Activated CD4-positive, alpha-beta T cell treated with anti-CD3 and anti-CD28 coated beads, Interleukin-2, amount 50 U/mL, for 1 hour (primary cell): Measurements from ENCODE around the gene HSPA2.

Source experiments
- DNase-seq: peaks from one replicate; pipeline ENCODE4 v3.0.0-alpha.2; 2020

The HSPA2 gene

DNA sequence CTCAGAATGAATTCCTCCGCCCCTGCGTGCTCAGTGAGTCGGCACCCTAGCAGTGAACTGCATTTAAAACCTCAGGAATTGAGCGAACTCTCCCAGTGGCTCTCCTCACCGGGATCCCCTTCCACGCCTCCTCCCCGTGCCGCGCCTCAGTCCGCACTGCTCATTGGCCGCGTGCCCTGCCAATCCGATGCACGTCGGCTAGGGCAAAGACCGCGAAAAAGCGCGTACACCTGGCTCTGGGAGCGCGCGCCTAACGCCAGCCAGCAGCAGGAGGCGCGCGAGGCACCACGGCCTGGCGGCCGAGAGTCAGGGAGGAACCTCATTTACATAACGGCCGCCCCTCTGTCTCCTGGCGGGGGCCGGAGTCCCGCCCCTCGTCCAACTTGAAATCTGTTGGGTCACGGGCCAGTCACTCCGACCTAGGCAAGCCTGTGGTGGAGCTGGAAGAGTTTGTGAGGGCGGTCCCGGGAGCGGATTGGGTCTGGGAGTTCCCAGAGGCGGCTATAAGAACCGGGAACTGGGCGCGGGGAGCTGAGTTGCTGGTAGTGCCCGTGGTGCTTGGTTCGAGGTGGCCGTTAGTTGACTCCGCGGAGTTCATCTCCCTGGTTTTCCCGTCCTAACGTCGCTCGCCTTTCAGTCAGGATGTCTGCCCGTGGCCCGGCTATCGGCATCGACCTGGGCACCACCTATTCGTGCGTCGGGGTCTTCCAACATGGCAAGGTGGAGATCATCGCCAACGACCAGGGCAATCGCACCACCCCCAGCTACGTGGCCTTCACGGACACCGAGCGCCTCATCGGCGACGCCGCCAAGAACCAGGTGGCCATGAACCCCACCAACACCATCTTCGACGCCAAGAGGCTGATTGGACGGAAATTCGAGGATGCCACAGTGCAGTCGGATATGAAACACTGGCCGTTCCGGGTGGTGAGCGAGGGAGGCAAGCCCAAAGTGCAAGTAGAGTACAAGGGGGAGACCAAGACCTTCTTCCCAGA lies at the start of gene HSPA2:
Gene HSPA2, plus strand, starts transcription at position 534 of the 995 bp plus-strand sequence. Its CDS starts 109 bp downstream, at position 643.
- peak; percentile 90 for DNase-seq

GRCh38 chr14:64491637-64492036 lies 48.9 kb upstream of the HSPA2 start:
- DNase-seq, result no peak

DNA sequence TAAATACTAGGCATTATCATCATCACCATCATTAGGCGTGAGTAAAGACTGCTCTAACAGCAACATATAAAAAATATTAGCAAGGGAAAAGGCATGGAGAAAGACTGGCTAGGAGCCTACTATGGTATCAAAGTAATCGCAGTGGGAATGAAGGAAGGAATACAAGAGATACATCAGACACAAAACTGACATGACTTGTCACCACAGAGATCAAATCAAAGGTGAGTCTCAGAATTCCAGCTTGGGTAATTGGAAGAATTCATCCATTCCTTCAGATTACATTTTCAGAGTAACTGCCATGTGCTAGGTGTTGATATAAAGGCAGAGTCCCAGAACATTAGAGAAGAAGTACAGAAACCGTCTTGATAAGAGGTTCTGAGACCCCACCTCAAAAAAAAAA lies 47.1 kb upstream of the HSPA2 start:
- DNase-seq, result no peak

DNA sequence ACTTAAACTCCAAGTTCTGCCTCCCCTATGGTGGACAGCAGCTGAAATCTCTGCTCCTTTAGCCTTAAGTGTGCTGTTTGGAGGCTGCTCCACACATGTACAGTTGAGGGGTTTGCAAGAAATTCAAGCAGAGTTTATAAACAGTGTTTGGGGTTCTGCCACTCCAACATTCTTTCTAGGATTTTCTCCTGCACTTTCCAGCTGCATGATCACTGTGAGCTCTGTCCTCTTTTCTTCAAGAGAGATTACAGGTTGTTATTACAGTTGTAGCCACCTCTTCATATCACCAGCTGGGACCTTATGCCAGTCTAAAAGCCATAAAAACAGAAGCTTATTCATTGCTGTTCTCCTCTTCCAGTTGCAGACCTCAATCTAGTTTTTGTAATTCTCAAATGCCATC lies 45.3 kb upstream of the HSPA2 start:
- no peak for DNase-seq

DNA sequence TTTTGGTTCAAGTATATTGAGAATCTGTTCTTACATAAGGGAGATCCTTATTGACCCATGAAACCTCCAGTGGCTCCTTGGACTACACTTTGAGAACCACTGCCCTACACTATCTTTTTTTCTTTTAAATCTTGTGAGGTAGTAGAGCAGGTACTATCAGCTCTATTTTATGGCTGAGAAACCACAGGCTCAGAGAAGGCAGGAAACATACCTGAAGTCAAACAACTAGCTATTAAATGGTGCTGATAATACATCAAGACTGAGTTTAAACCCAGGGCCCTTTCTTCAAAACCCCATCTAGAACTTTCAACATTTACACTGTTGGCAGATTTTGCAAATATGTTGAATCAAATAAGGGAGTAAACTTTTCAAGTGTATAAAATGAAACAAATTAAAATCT lies 43.8 kb upstream of the HSPA2 start:
- DNase-seq, result no peak

DNA sequence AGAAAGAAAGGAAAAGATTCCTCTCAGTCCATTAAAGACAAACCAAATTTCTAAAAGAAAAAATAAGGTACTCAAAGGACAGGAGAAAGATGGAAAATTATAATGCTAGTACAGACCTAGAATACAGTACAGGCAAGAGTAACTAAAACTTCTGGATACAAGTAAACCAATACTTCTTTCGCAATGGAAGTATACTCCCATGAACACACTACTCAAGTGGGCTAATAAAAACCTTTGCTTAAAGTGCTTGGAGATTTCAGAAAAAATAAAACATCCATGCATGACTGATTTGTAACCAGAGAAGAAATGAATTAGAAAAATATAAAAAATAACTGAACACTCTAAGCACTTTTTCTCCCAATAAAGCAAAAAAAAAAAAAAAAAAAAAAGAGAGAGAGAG lies 40.5 kb upstream of the HSPA2 start:
- no peak for DNase-seq

DNA sequence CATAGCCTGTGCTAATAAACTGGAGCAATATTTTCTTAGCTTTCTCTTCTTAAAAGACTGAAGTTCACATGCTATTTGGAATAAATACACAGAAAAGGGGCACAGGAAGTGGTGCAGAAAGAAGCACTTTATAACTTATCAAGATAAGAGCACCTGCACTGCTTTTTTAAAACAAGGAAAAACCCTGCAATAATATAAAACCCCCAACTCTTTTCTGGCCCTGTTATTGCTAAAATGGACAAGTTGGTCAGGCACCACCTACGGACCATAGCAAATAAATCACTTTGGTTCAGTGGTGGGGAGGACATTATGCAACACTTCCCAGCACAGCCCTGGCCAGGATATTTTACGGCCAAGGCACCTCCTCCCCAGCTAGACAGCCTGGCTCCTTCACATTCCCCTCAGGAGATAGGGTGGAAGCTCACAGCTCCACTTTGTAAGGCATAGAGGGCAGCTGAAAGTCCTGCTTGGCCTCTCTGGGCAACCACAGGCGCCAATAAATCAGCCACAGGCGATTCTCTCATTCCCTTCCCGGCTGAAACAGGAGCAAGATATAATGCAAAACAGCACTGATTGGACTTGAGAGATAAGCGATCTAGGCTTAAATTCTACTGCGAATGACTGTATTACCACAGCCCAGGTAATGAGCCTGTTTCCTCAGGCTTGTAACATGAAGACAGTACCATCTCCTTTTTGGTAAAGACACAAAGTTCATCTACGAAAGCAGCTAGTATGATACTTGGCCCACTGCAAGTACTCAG lies 39.0 kb upstream of the HSPA2 start:
- no peak for DNase-seq

DNA sequence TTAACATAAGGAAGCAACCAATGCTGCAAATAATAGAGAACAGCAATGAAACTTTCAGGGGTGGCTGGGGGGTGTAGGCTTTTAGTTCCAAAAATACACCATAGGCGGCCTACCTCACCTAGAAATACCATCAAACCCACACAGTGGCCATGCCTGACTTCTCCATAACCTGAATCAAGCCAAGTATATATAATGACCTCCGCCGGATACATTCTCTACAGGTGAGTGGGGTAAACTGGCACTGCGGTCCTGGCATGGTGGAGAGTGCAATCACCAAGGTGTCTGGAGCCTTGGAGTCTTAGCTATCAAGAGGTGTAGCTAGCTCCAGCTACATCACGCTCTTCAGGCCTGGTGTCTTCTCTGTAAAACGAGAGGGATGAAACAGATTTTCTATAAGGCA lies 38.1 kb upstream of the HSPA2 start:
- DNase-seq, result peak; percentile 14

- peak; percentile 16 for DNase-seq
These were observed 37.6 kb upstream of the HSPA2 start for GRCh38 chr14:64502887-64503433.

DNA sequence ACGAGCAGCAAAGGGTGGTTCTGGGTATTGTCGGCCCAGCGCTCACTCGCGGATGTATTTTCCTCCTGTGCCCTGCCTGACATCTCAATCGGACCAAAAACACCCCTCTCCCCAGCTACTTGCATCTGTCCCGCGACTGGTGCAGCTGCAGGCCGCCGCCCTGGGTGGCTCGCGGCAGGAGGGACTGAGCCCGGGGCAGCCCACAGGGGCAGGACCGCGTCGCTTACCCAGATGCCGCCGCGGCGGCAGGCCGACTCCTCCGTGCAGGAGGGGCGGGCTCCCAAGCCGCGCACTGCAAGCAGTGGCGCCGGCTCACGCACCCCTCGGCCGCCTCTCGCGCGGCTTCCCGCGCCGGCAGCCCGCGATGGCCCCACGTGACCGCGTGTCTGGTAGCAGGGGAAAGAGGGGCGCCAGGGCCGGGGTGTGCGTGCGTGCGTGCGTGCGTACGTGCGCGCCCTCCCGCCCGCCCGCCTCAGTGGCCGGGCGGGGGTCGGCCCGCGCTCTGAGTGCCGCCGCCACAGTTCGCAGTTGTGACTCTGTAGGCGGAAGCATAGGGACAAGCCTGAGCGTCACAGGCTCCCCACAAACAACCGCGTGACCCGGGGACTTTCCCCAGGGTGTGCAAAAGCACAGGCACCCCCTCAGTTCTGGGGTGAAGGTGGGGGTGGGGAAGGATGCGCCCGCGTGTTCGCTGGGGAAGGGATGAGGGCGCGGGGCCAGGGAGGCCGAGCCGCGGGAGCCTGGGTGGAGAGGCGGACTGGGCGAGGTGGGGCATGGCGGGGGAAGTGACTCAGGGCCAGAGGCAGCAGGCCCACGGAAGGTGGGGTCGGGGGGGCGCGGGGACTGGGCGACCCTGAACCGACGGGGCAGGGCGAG lies 36.9 kb upstream of the HSPA2 start, which contains the start of gene ZBTB25:
Gene ZBTB25, minus strand, starts transcription at position 405 of the 876 bp plus-strand sequence. CDS start 13,305 bp downstream, outside the sequence.
- peak; percentile 95 for DNase-seq

GRCh38 chr14:64504310-64504896 lies 36.1 kb upstream of the HSPA2 start, which contains the start of gene ZBTB1:
ZBTB1 (plus strand) TSS chr14:64504770; CDS start chr14:64521505, 16,735 bp downstream.
- peak; percentile 76 for DNase-seq

DNA sequence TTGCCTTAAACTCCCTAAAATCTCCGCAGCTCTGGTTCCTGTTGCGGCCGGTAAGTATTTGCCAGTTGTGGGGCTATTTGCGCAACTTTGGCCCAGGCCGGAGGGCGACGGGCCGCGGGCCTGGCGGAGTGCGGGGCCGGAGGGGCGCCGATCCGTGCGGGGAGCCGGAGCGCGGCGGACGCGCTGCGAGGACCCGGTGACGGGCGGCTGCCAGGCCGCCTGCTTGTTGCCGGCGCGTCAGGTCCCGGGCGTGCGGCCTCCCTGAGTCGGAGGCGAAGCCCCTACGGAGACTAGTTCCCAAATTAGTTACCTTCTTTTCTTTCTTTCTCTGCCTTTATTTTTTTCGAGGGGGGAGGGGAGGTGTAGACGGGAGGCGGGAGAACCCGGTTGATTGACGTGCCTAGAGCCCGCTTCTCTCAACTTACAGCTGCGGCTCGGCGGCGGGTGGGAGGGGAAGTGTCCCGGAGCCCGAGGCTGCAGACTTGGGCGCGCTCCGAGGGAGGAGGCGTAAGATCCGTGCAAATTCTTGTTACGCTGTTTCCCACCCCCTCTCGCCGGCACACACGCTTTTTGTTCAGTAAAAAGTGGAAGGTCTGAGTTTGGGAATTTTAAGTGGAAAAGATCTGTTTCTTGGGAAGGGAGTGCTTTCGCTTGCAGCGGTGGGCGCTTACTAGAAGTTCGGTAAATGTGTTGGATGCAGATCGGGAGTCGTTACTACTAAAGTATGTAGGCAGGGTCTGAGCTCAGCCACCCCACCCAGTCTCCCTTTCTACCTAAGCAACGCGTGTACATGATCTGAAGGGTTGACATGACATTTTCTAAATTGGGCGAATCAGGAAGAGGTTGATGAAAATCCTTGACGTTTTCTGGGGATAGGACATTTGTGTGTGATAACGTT lies 35.4 kb upstream of the HSPA2 start:
- peak; percentile 82 for DNase-seq

DNA sequence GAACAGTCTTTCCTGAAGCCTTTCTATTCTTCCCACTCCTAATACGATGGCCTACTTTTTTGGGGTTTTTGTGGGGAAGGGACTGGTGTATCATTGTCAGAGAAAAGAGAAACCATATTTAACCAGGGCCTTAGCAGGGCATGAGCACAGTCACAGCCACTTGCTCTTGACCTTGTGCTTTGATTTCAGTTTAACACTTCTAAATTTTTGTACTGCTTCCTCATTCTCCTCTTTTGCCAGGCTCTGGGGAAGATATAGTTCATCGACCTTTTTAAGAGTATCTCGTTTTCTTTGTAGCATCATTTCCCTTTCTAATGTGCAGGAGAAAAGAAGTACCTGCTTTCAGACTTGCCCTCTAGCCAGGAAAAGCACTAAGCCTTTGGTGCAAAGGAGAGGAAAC lies 33.8 kb upstream of the HSPA2 start:
- no peak for DNase-seq

DNA sequence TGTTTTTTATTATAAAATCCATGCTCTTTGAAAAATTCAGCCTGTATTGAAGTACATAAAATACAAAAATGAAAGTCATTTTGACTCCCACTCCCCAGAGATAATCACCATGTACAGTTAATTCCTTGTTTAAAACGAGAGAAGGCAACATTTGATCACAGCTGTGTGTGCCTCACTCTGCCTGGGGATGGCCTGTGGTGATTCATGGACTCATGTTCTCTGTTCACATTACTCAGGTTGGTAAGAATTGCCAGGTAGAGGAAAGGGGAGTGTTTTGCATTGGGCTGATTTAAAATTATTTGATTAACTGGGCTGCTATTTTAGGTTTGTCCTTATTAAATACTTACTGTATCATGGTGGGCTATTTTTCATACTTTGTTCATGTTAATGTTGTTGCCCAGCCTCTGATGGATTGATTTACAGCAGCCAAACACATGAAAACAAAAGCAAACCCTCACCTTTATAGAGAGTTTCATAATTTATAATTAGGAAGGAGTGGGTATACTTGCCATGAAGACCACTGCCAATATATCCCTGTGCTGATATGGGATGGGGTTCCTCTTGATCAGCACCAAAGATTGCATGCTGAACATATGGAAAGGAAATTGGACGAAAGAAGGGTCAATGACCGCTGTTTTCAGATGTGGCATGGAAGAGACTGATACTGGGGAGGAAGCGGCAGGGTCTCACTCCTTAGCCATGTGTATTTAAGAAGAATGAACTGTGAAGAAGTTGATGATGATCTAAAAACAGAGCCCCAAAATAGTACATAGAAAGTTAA lies 33.0 kb upstream of the HSPA2 start:
- no peak for DNase-seq

DNA sequence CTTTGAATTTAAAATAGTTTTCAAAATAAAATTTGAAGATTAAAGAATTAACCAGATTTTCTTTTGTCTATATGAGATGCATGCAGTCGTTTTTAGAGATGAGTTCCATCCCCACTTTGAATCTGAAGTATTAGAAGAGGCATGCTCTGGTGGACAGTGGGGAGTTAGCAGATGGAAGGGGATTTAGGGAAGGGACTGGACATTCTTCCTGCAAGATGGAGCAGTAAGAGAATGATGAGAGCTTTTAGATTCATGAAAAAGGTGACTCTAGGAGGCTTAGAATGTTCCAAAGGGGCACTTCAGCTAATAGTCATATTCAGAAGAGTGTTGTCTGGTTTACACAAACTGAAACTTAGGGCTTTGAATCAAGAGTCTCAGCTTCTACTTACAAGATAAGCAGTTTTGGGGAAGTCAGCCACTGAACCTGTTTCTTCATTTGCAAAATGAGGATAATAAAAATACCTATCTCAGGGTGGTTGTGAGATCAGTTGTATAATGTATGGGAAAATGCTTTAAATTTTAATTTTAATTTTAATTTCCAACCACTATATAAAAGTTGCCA lies 32.2 kb upstream of the HSPA2 start:
- DNase-seq, result no peak

GRCh38 chr14:64509036-64509435 lies 31.5 kb upstream of the HSPA2 start:
- DNase-seq, result no peak

DNA sequence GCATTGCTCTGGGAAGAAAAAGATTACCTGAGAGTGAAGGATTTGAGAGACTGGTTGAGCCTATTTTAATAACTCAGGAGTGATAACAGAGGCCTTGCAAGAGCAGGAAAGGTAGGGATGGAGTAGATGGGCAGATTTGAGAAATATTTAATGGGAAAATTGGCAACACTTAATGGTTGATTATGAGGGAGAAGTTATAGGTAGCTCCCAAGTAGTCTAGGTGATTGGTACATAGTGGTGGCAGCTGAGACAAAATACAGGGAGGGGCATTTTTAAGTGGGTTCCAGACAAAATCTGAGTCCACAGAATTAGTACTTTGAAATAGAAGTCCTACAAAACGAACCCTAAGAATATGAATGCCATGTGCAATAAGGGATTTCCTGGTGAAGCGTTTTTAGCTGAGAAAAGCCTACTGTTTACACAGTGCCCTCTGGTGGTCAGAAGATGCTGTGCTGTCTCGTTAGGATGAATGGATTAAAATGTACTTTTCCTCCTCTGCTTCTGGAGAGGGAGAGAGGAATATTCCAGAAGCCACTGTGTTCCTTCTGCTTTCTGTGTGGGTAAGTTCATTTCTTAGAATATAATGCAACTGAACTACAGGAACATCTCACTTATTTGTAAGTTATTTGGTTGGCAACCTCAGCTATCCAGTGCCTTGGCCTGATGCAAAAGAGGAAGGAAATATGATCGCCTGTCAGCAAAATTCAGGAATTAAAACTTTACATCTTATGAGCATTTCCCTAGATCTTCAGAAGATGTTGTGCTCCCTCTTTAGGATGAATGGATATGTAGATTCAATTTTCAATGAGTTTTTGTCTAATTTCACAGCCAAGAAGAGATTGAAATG lies 29.5 kb upstream of the HSPA2 start:
- peak; percentile 59 for DNase-seq

GRCh38 chr14:64513271-64513670 lies 27.3 kb upstream of the HSPA2 start:
- no peak for DNase-seq

GRCh38 chr14:64515053-64515452 lies 25.5 kb upstream of the HSPA2 start:
- no peak for DNase-seq
